OCI-LY7 (cell line): ENCODE measurements around the gene CAPZA2. TPM values are rescaled to one million over a fixed set of nuclear protein-coding genes. Genes with fewer than 3 reads are reported as not detected.

Experiments
- BruUV-seq: library from RNA; stranded (reverse); fragments of 400-500 nt; replicated peaks from 2 replicates; lab custom pipeline; 2021; lab: Mats Ljungman, UMichigan
- CTCF ChIA-PET: fragments of 300-600 bp; sonication (Branson Sonifier 250); formaldehyde crosslinking; loops from one replicate; lab custom pipeline; 2022; ENCODE audit warnings: antibody characterized with exemption; ENCODE audit not compliant: unreplicated experiment; lab: Charles Lee
- POLR2A ChIA-PET: fragments of 300-600 bp; sonication (Branson Sonifier 250); formaldehyde crosslinking; loops from one replicate; lab custom pipeline; 2022; ENCODE audit warnings: antibody characterized with exemption; lab: Charles Lee
- DNase-seq: peaks from one replicate; pipeline ENCODE4 v3.0.0-alpha.2; 2015; ENCODE audit warnings: low spot score
- H2AFZ ChIP-seq: fragments of 200-600 bp; sonication (generic), shearing (Covaris generic); 2 replicates; pipeline ENCODE4 v1.6.1; 2014; ENCODE audit warnings: mild to moderate bottlenecking, antibody characterized with exemption, low read length, moderate library complexity
- H3K27ac ChIP-seq: fragments of 200-600 bp; sonication (generic); 2 replicates; pipeline ENCODE4 v1.5.1; 2014; ENCODE audit warnings: mixed run types, low read depth, mild to moderate bottlenecking, moderate library complexity, low read length, inconsistent platforms; ENCODE audit not compliant: poor library complexity, severe bottlenecking
- H3K36me3 ChIP-seq: fragments of 200-600 bp; sonication (generic); 2 replicates; pipeline ENCODE4 v1.6.1; 2014; ENCODE audit warnings: mild to moderate bottlenecking, antibody characterized with exemption, low read length, moderate library complexity, mixed read lengths; ENCODE audit not compliant: insufficient read depth
- H3K4me1 ChIP-seq: fragments of 200-600 bp; sonication (generic); 2 replicates; pipeline ENCODE4 v1.5.1; 2014; ENCODE audit warnings: mild to moderate bottlenecking, low read length; ENCODE audit not compliant: insufficient read depth, poor library complexity, severe bottlenecking
- H3K4me2 ChIP-seq: fragments of 200-600 bp; sonication (generic); 2 replicates; pipeline ENCODE4 v1.6.1; 2014; ENCODE audit warnings: mild to moderate bottlenecking, low read length
- H3K4me3 ChIP-seq: fragments of 200-600 bp; sonication (generic); 2 replicates; pipeline ENCODE4 v1.5.1; 2014; ENCODE audit warnings: mild to moderate bottlenecking, low read depth, low read length; ENCODE audit not compliant: poor library complexity, severe bottlenecking
- H3K79me2 ChIP-seq: fragments of 200-600 bp; sonication (generic); 2 replicates; pipeline ENCODE4 v1.6.1; 2016; ENCODE audit warnings: low read depth, mild to moderate bottlenecking, low read length, moderate library complexity, mixed read lengths; ENCODE audit not compliant: insufficient read depth
- H3K9me2 ChIP-seq: fragments of 200-600 bp; sonication (generic); 2 replicates; pipeline ENCODE4 v1.6.1; 2016; ENCODE audit warnings: mild to moderate bottlenecking, low read length, mixed read lengths; ENCODE audit not compliant: insufficient read depth
- H3K9me3 ChIP-seq: fragments of 200-600 bp; sonication (generic); 2 replicates; pipeline ENCODE4 v1.6.1; 2014; ENCODE audit warnings: mild to moderate bottlenecking, mixed run types, low read length, mixed read lengths
- H4K20me1 ChIP-seq: fragments of 200-600 bp; sonication (generic); 2 replicates; pipeline ENCODE4 v1.6.1; 2014; ENCODE audit warnings: mild to moderate bottlenecking, antibody characterized with exemption, low read length, moderate library complexity, mixed read lengths; ENCODE audit not compliant: insufficient read depth
- EZH2phosphoT487 ChIP-seq: fragments of 200-600 bp; sonication (generic); IDR thresholded peaks from 2 replicates; pipeline ENCODE4 v1.6.1; 2018; ENCODE audit warnings: low read depth, borderline replicate concordance, mild to moderate bottlenecking, mixed run types, antibody characterized with exemption, low read length, moderate library complexity, mixed read lengths
- intact Hi-C: fragments of 100-400 bp; cut with micrococcal nuclease; formaldehyde crosslinking; loops from one replicate; pipeline ENCODE4 v1.10.0; 2022; ENCODE audit not compliant: unreplicated experiment
- total RNA-seq, 2 experiments: library from RNA; depleted of rRNA in 1 of 2; stranded (reverse); fragments of >200 nt in 1 of 2; shearing (Covaris generic) in 1 of 2; gene quantifications; 2 replicates each; pipeline ENCODE4 v1.2.3, GENCODE V29; 2014 to 2022
- TF ChIP-seq, protein P1 (sequence below): fragments of 200-600 bp; sonication (generic); conservative IDR thresholded peaks from 2 replicates; pipeline ENCODE4 v1.5.1; 2014; ENCODE audit warnings: mild to moderate bottlenecking, antibody characterized with exemption, low read length, moderate library complexity, mixed read lengths

The CAPZA2 gene
- total RNA-seq, 2 experiments from 2014 or later = 53.3 to 103 TPM

DNA sequence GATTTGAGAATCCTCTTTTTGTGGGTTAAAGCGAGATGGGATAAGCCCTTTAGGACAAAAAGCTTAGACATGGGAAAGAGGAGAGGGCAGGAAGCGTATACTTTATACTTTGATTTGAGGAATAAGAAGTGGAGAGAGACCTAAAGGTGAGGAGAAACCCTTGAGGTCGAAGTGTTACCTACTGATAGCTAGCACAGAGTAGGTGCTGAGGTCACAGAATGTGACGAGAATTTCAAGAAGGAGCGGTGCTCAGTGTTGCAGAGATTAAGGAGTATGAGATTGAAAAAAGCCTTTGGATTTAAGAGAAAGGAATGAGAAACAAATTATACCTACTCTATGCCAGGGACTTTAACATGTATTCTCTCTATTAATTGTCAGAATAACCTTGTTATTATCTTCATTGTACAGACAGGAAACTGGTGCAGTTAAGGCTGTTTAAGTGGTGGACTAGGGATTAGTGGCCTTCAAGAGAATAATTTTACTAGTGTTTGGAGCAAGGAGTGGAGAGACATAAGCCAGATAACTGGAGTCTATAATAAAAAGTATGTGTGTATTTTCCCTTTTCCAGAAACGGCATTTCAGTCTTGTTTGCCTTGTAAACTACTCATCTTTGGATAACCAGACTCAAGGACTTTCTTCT lies 8.8 kb downstream of the CAPZA2 start:
- Histone ChIP-seq H2AFZ (no peak overlapping the region), H3K4me1 (no peaks in the 10 kb centered on the region), H3K9me2 (no peaks in the 10 kb centered on the region), H3K9me3 (no peaks in the 10 kb centered on the region), H3K4me2 (no peak overlapping the region), H3K27ac (no peak overlapping the region), H3K4me3 (no peak overlapping the region), H3K79me2 (peaks cover 96% of the 10 kb centered on the region), H3K36me3 (peaks cover 46% of the 10 kb centered on the region), H4K20me1 (peaks cover 28% of the 10 kb centered on the region; the same call in 1 of the 2 replicates)
- POLR2A ChIA-PET = no interaction called here
- intact Hi-C loops = no loop called here
- CTCF ChIA-PET = no interaction called here
- no TSS peak for BruUV-seq
- no peak for DNase-seq
- TF ChIP-seq EZH2phosphoT487 = no peak
- TF ChIP-seq, protein P1, sequence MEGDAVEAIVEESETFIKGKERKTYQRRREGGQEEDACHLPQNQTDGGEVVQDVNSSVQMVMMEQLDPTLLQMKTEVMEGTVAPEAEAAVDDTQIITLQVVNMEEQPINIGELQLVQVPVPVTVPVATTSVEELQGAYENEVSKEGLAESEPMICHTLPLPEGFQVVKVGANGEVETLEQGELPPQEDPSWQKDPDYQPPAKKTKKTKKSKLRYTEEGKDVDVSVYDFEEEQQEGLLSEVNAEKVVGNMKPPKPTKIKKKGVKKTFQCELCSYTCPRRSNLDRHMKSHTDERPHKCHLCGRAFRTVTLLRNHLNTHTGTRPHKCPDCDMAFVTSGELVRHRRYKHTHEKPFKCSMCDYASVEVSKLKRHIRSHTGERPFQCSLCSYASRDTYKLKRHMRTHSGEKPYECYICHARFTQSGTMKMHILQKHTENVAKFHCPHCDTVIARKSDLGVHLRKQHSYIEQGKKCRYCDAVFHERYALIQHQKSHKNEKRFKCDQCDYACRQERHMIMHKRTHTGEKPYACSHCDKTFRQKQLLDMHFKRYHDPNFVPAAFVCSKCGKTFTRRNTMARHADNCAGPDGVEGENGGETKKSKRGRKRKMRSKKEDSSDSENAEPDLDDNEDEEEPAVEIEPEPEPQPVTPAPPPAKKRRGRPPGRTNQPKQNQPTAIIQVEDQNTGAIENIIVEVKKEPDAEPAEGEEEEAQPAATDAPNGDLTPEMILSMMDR = no peak

DNA sequence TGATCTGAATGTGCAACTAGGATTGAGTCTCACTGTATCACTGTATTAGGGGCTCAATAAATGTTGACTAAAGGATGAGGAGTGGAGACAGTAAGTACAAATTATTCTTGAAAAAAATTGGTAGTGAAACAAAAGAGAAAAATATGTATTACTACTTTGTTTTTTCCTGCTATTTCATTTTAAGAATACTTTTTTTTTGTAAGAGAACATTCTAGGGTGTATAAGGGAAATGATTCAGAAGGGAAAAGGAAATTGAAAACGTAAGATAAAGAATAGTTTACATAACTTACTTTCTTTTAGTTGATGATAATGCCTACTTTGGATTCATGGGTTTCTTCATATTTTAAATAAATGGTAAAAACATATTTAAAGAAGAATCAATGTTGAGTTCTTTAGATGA lies 9.6 kb downstream of the CAPZA2 start:
- Histone ChIP-seq H3K79me2 (peaks cover 95% of the 10 kb centered on the region), H4K20me1 (peaks cover 34% of the 10 kb centered on the region), H3K4me1 (no peaks in the 10 kb centered on the region), H3K4me2 (no peak overlapping the region), H3K36me3 (peaks cover 53% of the 10 kb centered on the region), H3K9me2 (no peaks in the 10 kb centered on the region), H3K27ac (no peak overlapping the region), H3K4me3 (no peak overlapping the region), H2AFZ (no peak overlapping the region), H3K9me3 (no peaks in the 10 kb centered on the region)
- no TSS peak for BruUV-seq
- no peak for TF ChIP-seq EZH2phosphoT487
- TF ChIP-seq, protein P1 = no peak
- CTCF ChIA-PET = no interaction called here
- POLR2A ChIA-PET = no interaction called here
- intact Hi-C loops = no loop called here
- DNase-seq = no peak

DNA sequence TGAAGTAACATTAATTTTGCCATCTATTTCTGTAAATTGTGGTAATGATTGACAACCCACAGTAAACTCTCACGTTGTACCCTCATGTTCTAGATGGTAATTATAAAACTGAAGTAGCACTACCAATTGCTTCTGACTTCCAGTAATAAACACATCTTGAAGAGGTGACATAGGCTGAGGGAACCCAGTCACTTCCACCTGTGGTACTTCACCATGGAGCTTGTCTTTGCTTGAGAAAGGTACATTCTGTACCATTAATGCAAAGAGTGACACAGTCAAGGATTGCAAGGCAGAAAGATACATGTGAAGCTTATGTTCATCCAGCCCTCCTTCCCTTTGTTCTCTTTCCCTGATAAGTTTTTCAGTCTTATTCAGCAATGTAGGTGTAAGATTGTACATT lies 11.2 kb downstream of the CAPZA2 start:
- POLR2A ChIA-PET = interaction anchor here (0.6 kb wide), 1 partner anchor 276 kb away, joined by 3 read pairs; no protein-coding TSS in a partner anchor
- CTCF ChIA-PET = interaction anchor here (0.5 kb wide), 1 partner anchor 23 kb away, joined by 3 read pairs; no protein-coding TSS in a partner anchor
- no peak overlapping the region for H3K27ac ChIP-seq
- TF ChIP-seq, protein P1 = no peak
- TF ChIP-seq EZH2phosphoT487 = no peak
- no TSS peak for BruUV-seq
- H3K4me2 ChIP-seq = no peak overlapping the region
- intact Hi-C loops = no loop called here
- no peak for DNase-seq
- H3K79me2 ChIP-seq = peaks cover 91% of the 10 kb centered on the region
- H3K4me3 ChIP-seq = no peak overlapping the region
- H2AFZ ChIP-seq = no peak overlapping the region
- H3K36me3 ChIP-seq = peaks cover 65% of the 10 kb centered on the region
- no peaks in the 10 kb centered on the region for H3K4me1 ChIP-seq
- H4K20me1 ChIP-seq = peaks cover 42% of the 10 kb centered on the region
- no peaks in the 10 kb centered on the region for H3K9me3 ChIP-seq
- H3K9me2 ChIP-seq = no peaks in the 10 kb centered on the region
